ENCODE results near the gene TCFL5.
A peak's percentile ranks its signal among the peaks of the same experiment; 100 is the strongest.
"Not testable (repeated sequence)": the region's sequence is repeated elsewhere in the genome, so short reads cannot be mapped to it uniquely, and the experiment has no call there.

Gene TCFL5

GRCh38 chr20:62876902-62877816 lies 15.5 kb upstream of the TCFL5 start:
- Mint-ChIP-seq H3K4me3 (peak overlapping the region; percentile 23), H3K27me3 (no peaks in the 10 kb centered on the region), H3K27ac (no peak overlapping the region)

GRCh38 chr20:62876501-62876901 lies 14.9 kb upstream of the TCFL5 start:
- Mint-ChIP-seq H3K9me3 (no peaks in the 10 kb centered on the region), H3K4me3 (no peak overlapping the region), H3K27ac (no peak overlapping the region), H3K36me3 (peaks cover 2% of the 10 kb centered on the region), H3K4me1 (peaks cover 26% of the 10 kb centered on the region), H3K27me3 (no peaks in the 10 kb centered on the region)

More at GRCh38 chr20:62876902-62877816, 15.5 kb upstream of the TCFL5 start:
- H3K36me3 Mint-ChIP-seq = peaks cover 5% of the 10 kb centered on the region
- H3K9me3 Mint-ChIP-seq = no peaks in the 10 kb centered on the region
- peaks cover 26% of the 10 kb centered on the region for H3K4me1 Mint-ChIP-seq

GRCh38 chr20:62875419-62876361 lies 14.1 kb upstream of the TCFL5 start:
- Mint-ChIP-seq H3K4me3 (no peak overlapping the region), H3K27me3 (no peaks in the 10 kb centered on the region), H3K36me3 (no peaks in the 10 kb centered on the region), H3K9me3 (no peaks in the 10 kb centered on the region), H3K27ac (no peak overlapping the region), H3K4me1 (peaks cover 26% of the 10 kb centered on the region)

- H3K4me3 Mint-ChIP-seq = no peak overlapping the region
- H3K4me1 Mint-ChIP-seq = peaks cover 26% of the 10 kb centered on the region
- no peaks in the 10 kb centered on the region for H3K27me3 Mint-ChIP-seq
- no peaks in the 10 kb centered on the region for H3K36me3 Mint-ChIP-seq
- H3K9me3 Mint-ChIP-seq = no peaks in the 10 kb centered on the region
- peak overlapping the region; percentile 72 for H3K27ac Mint-ChIP-seq
Observed at GRCh38 chr20:62874964-62875344, 13.3 kb upstream of the TCFL5 start.

- H3K9me3 Mint-ChIP-seq, H3K36me3 Mint-ChIP-seq, H3K27me3 Mint-ChIP-seq: not testable (repeated sequence)
- Mint-ChIP-seq H3K27ac (peak overlapping the region; percentile 70), H3K4me1 (peaks cover 26% of the 10 kb centered on the region), H3K4me3 (peak overlapping the region; percentile 71)
Observed at GRCh38 chr20:62873681-62874031, 12.0 kb upstream of the TCFL5 start.

- H3K9me3 Mint-ChIP-seq = no peaks in the 10 kb centered on the region
- no peaks in the 10 kb centered on the region for H3K36me3 Mint-ChIP-seq
- peaks cover 26% of the 10 kb centered on the region for H3K4me1 Mint-ChIP-seq
- no peaks in the 10 kb centered on the region for H3K27me3 Mint-ChIP-seq
- H3K27ac Mint-ChIP-seq = peak overlapping the region; percentile 70
- peak overlapping the region; percentile 71 for H3K4me3 Mint-ChIP-seq
Observed at GRCh38 chr20:62873280-62873679, 11.7 kb upstream of the TCFL5 start.

- Mint-ChIP-seq H3K4me1 (peaks cover 26% of the 10 kb centered on the region), H3K4me3 (no peak overlapping the region), H3K27ac (peak overlapping the region; percentile 83), H3K9me3 (no peaks in the 10 kb centered on the region), H3K36me3 (no peaks in the 10 kb centered on the region), H3K27me3 (no peaks in the 10 kb centered on the region)
Observed at GRCh38 chr20:62872862-62873261, 11.2 kb upstream of the TCFL5 start.

- no peaks in the 10 kb centered on the region for H3K9me3 Mint-ChIP-seq
- no peak overlapping the region for H3K4me3 Mint-ChIP-seq
- H3K4me1 Mint-ChIP-seq = peaks cover 26% of the 10 kb centered on the region
- no peaks in the 10 kb centered on the region for H3K27me3 Mint-ChIP-seq
- H3K27ac Mint-ChIP-seq = no peak overlapping the region
- no peaks in the 10 kb centered on the region for H3K36me3 Mint-ChIP-seq
Observed at GRCh38 chr20:62872184-62872847, 10.7 kb upstream of the TCFL5 start.

GRCh38 chr20:62864207-62864606 lies 2.6 kb upstream of the TCFL5 start:
- H3K27me3 Mint-ChIP-seq = no peaks in the 10 kb centered on the region
- no peaks in the 10 kb centered on the region for H3K36me3 Mint-ChIP-seq
- peaks cover 18% of the 10 kb centered on the region for H3K4me1 Mint-ChIP-seq
- no peak overlapping the region for H3K4me3 Mint-ChIP-seq
- H3K9me3 Mint-ChIP-seq = no peaks in the 10 kb centered on the region
- H3K27ac Mint-ChIP-seq = no peak overlapping the region

- no peak overlapping the region for H3K4me3 Mint-ChIP-seq
- peaks cover 10% of the 10 kb centered on the region for H3K36me3 Mint-ChIP-seq
- peaks cover 31% of the 10 kb centered on the region for H3K4me1 Mint-ChIP-seq
- no peaks in the 10 kb centered on the region for H3K9me3 Mint-ChIP-seq
- no peaks in the 10 kb centered on the region for H3K27me3 Mint-ChIP-seq
- no peak overlapping the region for H3K27ac Mint-ChIP-seq
Observed at GRCh38 chr20:62860924-62861691, 514 bp downstream of the TCFL5 start.

- no peaks in the 10 kb centered on the region for H3K27me3 Mint-ChIP-seq
- peak overlapping the region; percentile 68 for H3K27ac Mint-ChIP-seq
- peaks cover 10% of the 10 kb centered on the region for H3K36me3 Mint-ChIP-seq
- peak overlapping the region; percentile 76 for H3K4me3 Mint-ChIP-seq
- peaks cover 31% of the 10 kb centered on the region for H3K4me1 Mint-ChIP-seq
- no peaks in the 10 kb centered on the region for H3K9me3 Mint-ChIP-seq
Observed at GRCh38 chr20:62860391-62860923, 1.2 kb downstream of the TCFL5 start.

- Mint-ChIP-seq H3K27ac (no peak overlapping the region), H3K4me1 (peaks cover 31% of the 10 kb centered on the region), H3K4me3 (peak overlapping the region; percentile 76), H3K9me3 (no peaks in the 10 kb centered on the region), H3K36me3 (peaks cover 10% of the 10 kb centered on the region), H3K27me3 (no peaks in the 10 kb centered on the region)
Observed at GRCh38 chr20:62859721-62860120, 1.9 kb downstream of the TCFL5 start.

GRCh38 chr20:62858058-62858830 lies 3.4 kb downstream of the TCFL5 start:
- Mint-ChIP-seq H3K9me3 (no peaks in the 10 kb centered on the region), H3K36me3 (peaks cover 14% of the 10 kb centered on the region), H3K27ac (no peak overlapping the region)

More at GRCh38 chr20:62858058-62858830, 3.4 kb downstream of the TCFL5 start:
- Mint-ChIP-seq H3K27me3 (no peaks in the 10 kb centered on the region), H3K4me3 (peak overlapping the region; percentile 47), H3K4me1 (peaks cover 31% of the 10 kb centered on the region)
